ENCODE measurements around the gene USP11. TPM values are rescaled to one million over a fixed set of nuclear protein-coding genes. Genes with fewer than 3 reads are reported as not detected.

USP11 gene
- total and polyA plus RNA-seq, 2 experiments from 2014 or later, result 64.2 to 65.1 TPM

DNA sequence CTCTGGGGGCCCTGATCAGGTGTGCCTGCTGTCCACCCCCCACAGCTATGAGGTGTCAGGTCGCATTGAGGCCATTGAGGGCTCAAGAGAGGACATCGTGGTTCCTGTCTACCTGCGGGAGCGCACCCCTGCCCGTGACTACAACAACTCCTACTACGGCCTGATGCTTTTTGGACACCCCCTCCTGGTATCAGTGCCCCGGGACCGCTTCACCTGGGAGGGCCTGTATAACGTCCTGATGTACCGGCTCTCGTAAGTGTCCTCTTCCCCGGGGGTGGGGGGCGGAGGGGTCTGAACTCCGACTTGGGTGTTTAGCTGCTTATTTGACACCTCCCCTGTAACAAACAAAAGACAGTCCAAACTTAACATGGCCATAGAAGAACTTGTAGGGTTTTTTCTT is 10.5 kb downstream of the USP11 start:
- H4K20me1 ChIP-seq (replicated peaks; ENCODE audit: insufficient read depth), result no peaks in the 10 kb centered on the region
- H3K4me1 ChIP-seq (ENCODE audit: insufficient read depth), result no peaks in the 10 kb centered on the region
- no peaks in the 10 kb centered on the region for H3F3A ChIP-seq (replicated peaks; ENCODE audit: low read depth)
- H3K9me3 Mint-ChIP-seq, result no peaks in the 10 kb centered on the region
- H3K27ac ChIP-seq (ENCODE audit: low read depth), result no peak overlapping the region
- no peaks in the 10 kb centered on the region for H3K9me2 ChIP-seq (ENCODE audit: insufficient read depth)
- H2AFZ ChIP-seq, result no peak overlapping the region
- H3K36me3 Mint-ChIP-seq (ENCODE audit: low read depth), result peaks cover 63% of the 10 kb centered on the region
- ATAC-seq (no peak), DNase-seq (ENCODE audit: low spot score) (no peak)
- no peak overlapping the region for H3K4me2 ChIP-seq
- no peaks in the 10 kb centered on the region for H3K36me3 ChIP-seq (ENCODE audit: insufficient read depth)
- H3K27me3 Mint-ChIP-seq (ENCODE audit: insufficient read depth, low read depth, poor library complexity), result peaks cover 8% of the 10 kb centered on the region
- no peak overlapping the region for H3K4me3 ChIP-seq
- TF ChIP-seq ZNF331 (CRISPR knock-in tag; IDR thresholded peaks at IDR 0.05; ENCODE audit: low read depth) (no peak), EZH2 (IDR thresholded peaks at IDR 0.05; ENCODE audit: low read depth, unreplicated experiment) (no peak), NANOG (IDR thresholded peaks at IDR 0.05; ENCODE audit: borderline replicate concordance) (no peak), CREB1 (CRISPR knock-in tag; IDR thresholded peaks at IDR 0.05; ENCODE audit: low read depth) (no peak), POLR2AphosphoS5 (IDR thresholded peaks at IDR 0.05; ENCODE audit: low read depth) (no peak), CTCF (conservative IDR thresholded peaks at IDR 0.05; ENCODE audit: low read depth in 2 of 2) (no peak), ZNF114 (CRISPR knock-in tag; IDR thresholded peaks at IDR 0.05) (no peak), STAT1 (IDR thresholded peaks at IDR 0.05; ENCODE audit: unreplicated experiment) (no peak), JUNB (IDR thresholded peaks at IDR 0.05; ENCODE audit: unreplicated experiment) (no peak), EZH2phosphoT487 (IDR thresholded peaks at IDR 0.05; ENCODE audit: unreplicated experiment) (no peak), ETS1 (IDR thresholded peaks at IDR 0.05) (no peak)
- TF ChIP-seq, protein P1, sequence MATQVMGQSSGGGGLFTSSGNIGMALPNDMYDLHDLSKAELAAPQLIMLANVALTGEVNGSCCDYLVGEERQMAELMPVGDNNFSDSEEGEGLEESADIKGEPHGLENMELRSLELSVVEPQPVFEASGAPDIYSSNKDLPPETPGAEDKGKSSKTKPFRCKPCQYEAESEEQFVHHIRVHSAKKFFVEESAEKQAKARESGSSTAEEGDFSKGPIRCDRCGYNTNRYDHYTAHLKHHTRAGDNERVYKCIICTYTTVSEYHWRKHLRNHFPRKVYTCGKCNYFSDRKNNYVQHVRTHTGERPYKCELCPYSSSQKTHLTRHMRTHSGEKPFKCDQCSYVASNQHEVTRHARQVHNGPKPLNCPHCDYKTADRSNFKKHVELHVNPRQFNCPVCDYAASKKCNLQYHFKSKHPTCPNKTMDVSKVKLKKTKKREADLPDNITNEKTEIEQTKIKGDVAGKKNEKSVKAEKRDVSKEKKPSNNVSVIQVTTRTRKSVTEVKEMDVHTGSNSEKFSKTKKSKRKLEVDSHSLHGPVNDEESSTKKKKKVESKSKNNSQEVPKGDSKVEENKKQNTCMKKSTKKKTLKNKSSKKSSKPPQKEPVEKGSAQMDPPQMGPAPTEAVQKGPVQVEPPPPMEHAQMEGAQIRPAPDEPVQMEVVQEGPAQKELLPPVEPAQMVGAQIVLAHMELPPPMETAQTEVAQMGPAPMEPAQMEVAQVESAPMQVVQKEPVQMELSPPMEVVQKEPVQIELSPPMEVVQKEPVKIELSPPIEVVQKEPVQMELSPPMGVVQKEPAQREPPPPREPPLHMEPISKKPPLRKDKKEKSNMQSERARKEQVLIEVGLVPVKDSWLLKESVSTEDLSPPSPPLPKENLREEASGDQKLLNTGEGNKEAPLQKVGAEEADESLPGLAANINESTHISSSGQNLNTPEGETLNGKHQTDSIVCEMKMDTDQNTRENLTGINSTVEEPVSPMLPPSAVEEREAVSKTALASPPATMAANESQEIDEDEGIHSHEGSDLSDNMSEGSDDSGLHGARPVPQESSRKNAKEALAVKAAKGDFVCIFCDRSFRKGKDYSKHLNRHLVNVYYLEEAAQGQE (IDR thresholded peaks at IDR 0.05; ENCODE audit: unreplicated experiment), result no peak
- TF ChIP-seq, protein P2, sequence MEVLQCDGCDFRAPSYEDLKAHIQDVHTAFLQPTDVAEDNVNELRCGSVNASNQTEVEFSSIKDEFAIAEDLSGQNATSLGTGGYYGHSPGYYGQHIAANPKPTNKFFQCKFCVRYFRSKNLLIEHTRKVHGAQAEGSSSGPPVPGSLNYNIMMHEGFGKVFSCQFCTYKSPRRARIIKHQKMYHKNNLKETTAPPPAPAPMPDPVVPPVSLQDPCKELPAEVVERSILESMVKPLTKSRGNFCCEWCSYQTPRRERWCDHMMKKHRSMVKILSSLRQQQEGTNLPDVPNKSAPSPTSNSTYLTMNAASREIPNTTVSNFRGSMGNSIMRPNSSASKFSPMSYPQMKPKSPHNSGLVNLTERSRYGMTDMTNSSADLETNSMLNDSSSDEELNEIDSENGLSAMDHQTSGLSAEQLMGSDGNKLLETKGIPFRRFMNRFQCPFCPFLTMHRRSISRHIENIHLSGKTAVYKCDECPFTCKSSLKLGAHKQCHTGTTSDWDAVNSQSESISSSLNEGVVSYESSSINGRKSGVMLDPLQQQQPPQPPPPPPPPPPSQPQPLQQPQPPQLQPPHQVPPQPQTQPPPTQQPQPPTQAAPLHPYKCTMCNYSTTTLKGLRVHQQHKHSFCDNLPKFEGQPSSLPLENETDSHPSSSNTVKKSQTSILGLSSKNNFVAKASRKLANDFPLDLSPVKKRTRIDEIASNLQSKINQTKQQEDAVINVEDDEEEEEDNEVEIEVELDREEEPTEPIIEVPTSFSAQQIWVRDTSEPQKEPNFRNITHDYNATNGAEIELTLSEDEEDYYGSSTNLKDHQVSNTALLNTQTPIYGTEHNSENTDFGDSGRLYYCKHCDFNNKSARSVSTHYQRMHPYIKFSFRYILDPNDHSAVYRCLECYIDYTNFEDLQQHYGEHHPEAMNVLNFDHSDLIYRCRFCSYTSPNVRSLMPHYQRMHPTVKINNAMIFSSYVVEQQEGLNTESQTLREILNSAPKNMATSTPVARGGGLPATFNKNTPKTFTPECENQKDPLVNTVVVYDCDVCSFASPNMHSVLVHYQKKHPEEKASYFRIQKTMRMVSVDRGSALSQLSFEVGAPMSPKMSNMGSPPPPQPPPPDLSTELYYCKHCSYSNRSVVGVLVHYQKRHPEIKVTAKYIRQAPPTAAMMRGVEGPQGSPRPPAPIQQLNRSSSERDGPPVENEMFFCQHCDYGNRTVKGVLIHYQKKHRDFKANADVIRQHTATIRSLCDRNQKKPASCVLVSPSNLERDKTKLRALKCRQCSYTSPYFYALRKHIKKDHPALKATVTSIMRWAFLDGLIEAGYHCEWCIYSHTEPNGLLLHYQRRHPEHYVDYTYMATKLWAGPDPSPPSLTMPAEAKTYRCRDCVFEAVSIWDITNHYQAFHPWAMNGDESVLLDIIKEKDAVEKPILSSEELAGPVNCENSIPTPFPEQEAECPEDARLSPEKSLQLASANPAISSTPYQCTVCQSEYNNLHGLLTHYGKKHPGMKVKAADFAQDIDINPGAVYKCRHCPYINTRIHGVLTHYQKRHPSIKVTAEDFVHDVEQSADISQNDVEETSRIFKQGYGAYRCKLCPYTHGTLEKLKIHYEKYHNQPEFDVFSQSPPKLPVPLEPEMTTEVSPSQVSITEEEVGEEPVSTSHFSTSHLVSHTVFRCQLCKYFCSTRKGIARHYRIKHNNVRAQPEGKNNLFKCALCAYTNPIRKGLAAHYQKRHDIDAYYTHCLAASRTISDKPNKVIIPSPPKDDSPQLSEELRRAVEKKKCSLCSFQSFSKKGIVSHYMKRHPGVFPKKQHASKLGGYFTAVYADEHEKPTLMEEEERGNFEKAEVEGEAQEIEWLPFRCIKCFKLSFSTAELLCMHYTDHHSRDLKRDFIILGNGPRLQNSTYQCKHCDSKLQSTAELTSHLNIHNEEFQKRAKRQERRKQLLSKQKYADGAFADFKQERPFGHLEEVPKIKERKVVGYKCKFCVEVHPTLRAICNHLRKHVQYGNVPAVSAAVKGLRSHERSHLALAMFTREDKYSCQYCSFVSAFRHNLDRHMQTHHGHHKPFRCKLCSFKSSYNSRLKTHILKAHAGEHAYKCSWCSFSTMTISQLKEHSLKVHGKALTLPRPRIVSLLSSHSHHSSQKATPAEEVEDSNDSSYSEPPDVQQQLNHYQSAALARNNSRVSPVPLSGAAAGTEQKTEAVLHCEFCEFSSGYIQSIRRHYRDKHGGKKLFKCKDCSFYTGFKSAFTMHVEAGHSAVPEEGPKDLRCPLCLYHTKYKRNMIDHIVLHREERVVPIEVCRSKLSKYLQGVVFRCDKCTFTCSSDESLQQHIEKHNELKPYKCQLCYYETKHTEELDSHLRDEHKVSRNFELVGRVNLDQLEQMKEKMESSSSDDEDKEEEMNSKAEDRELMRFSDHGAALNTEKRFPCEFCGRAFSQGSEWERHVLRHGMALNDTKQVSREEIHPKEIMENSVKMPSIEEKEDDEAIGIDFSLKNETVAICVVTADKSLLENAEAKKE (CRISPR knock-in tag; IDR thresholded peaks at IDR 0.05), result no peak
- peaks cover 4% of the 10 kb centered on the region; the same call in 1 of the 2 replicates for H3K79me2 ChIP-seq (replicated peaks; ENCODE audit: insufficient read depth)
- no peak overlapping the region for H3K4me3 Mint-ChIP-seq
- no peak overlapping the region for H3K27ac Mint-ChIP-seq
- H3K27me3 ChIP-seq (ENCODE audit: insufficient read depth), result no peaks in the 10 kb centered on the region
- H3K4me1 Mint-ChIP-seq, result no peaks in the 10 kb centered on the region
